Type B pancreatic cell (in vitro differentiated cells): ENCODE results near the gene LAMA5. TPM values are rescaled to one million over a fixed set of nuclear protein-coding genes. Genes with fewer than 3 reads are reported as not detected.

Experiments used
- DNase-seq: peaks from one replicate; pipeline ENCODE4 v3.0.0; 2021; ENCODE audit warnings: mixed read lengths; ENCODE audit not compliant: unreplicated experiment; ENCODE audit errors: extremely low spot score
- H3K27ac Mint-ChIP-seq: 2 replicates; pipeline ENCODE4 v1.8.0; 2021; ENCODE audit warnings: mild to moderate bottlenecking, mixed read lengths
- H3K27me3 Mint-ChIP-seq: 2 replicates; pipeline ENCODE4 v1.8.0; 2021; ENCODE audit warnings: mixed read lengths
- H3K36me3 Mint-ChIP-seq: 2 replicates; pipeline ENCODE4 v1.8.0; 2021; ENCODE audit warnings: mixed read lengths
- H3K4me1 Mint-ChIP-seq: one replicate; pipeline ENCODE4 v1.8.0; 2021; ENCODE audit warnings: mixed read lengths; ENCODE audit not compliant: unreplicated experiment
- H3K4me3 Mint-ChIP-seq: 2 replicates; pipeline ENCODE4 v1.8.0; 2021; ENCODE audit warnings: mild to moderate bottlenecking, mixed read lengths
- H3K9me3 Mint-ChIP-seq: 2 replicates; pipeline ENCODE4 v1.8.0; 2021; ENCODE audit warnings: mixed read lengths
- total RNA-seq: library from RNA; stranded (reverse); gene quantifications from 2 replicates; pipeline ENCODE4 v1.2.1, GENCODE V29; 2021; ENCODE audit warnings: low replicate concordance
- TF ChIP-seq, protein P1 (sequence below): fragments of 200-600 bp; sonication (generic); conservative IDR thresholded peaks from 2 replicates; pipeline ENCODE4 v1.5.0; 2021; ENCODE audit warnings: antibody characterized with exemption, mild to moderate bottlenecking

Gene LAMA5
- total RNA-seq, 1 donor from 2014 or later, result 246 TPM

GRCh38 chr20:62304331-62305148 lies 62.6 kb downstream of the LAMA5 start:
- H3K27me3 Mint-ChIP-seq, result no peaks in the 10 kb centered on the region
- TF ChIP-seq, protein P1, sequence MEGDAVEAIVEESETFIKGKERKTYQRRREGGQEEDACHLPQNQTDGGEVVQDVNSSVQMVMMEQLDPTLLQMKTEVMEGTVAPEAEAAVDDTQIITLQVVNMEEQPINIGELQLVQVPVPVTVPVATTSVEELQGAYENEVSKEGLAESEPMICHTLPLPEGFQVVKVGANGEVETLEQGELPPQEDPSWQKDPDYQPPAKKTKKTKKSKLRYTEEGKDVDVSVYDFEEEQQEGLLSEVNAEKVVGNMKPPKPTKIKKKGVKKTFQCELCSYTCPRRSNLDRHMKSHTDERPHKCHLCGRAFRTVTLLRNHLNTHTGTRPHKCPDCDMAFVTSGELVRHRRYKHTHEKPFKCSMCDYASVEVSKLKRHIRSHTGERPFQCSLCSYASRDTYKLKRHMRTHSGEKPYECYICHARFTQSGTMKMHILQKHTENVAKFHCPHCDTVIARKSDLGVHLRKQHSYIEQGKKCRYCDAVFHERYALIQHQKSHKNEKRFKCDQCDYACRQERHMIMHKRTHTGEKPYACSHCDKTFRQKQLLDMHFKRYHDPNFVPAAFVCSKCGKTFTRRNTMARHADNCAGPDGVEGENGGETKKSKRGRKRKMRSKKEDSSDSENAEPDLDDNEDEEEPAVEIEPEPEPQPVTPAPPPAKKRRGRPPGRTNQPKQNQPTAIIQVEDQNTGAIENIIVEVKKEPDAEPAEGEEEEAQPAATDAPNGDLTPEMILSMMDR, result no peak
- DNase-seq, result no peak
- peak overlapping the region; percentile 96 for H3K4me3 Mint-ChIP-seq
- peak overlapping the region; percentile 98 for H3K27ac Mint-ChIP-seq
- no peaks in the 10 kb centered on the region for H3K9me3 Mint-ChIP-seq
- peaks cover 3% of the 10 kb centered on the region for H3K36me3 Mint-ChIP-seq
- H3K4me1 Mint-ChIP-seq, result no peaks in the 10 kb centered on the region

DNA sequence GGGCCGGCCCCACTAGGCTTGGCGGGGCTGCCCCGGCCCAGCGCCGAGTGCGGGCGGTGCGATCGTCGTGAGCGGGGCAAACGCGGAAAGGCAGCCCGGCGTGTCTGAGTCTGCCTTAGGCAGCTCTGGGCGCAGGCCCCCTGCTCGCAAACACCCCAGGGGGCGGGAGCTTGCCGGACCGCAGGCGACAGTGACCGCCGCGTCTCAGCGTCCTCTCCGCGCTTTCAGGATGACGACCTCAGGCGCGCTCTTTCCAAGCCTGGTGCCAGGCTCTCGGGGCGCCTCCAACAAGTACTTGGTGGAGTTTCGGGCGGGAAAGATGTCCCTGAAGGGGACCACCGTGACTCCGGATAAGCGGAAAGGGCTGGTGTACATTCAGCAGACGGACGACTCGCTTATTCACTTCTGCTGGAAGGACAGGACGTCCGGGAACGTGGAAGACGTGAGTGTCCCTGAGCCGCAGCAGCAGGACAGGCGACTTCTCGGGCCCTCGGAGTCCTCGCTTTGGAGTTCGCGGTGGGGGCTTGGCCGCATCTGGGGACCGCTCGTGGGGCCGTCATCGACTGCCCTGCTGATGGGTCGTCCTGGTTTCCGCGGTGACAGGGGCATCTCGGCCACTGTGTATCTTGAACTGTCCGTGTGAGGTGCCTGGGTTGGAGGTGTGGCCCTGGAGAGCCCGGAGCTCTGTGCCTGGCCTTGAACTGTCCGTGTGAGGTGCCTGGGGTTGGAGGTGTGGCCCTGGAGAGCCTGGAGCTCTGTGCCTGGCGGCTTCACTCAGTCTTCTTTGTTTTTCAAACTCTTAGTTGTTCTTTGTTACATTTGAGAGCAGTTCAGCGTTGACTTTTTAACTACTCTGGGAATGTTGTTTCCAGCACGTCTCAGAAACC lies 63.5 kb downstream of the LAMA5 start:
- no peak for DNase-seq
- no peaks in the 10 kb centered on the region for H3K4me1 Mint-ChIP-seq
- TF ChIP-seq, protein P1, result no peak
- no peaks in the 10 kb centered on the region for H3K9me3 Mint-ChIP-seq
- no peaks in the 10 kb centered on the region for H3K27me3 Mint-ChIP-seq
- peak overlapping the region; percentile 98 for H3K27ac Mint-ChIP-seq
- H3K4me3 Mint-ChIP-seq, result peak overlapping the region; percentile 96
- H3K36me3 Mint-ChIP-seq, result peaks cover 3% of the 10 kb centered on the region

DNA sequence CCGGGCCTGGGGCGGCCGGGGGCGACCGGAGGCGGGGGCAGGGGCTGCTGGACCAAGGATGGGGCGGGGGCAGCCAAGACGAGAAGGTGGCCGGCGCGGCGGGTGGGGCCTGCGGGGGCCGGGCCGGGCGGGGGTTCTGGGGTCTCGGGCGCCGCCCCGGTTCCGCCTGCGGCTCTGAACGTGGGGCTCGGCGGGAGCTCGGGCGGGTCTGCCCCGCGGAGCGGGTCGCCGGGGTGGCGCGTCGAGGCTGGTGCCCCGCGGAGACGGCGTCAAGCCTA lies 64.1 kb downstream of the LAMA5 start:
- H3K27ac Mint-ChIP-seq, result peak overlapping the region; percentile 99
- no peaks in the 10 kb centered on the region for H3K9me3 Mint-ChIP-seq

GRCh38 chr20:62302341-62303061 lies 64.6 kb downstream of the LAMA5 start, which contains the start of gene ADRM1:
Gene ADRM1, plus strand, starts transcription at chr20:62302997. Its CDS starts 572 bp downstream, at chr20:62303569.
- Mint-ChIP-seq H3K9me3 (no peaks in the 10 kb centered on the region), H3K27me3 (no peaks in the 10 kb centered on the region), H3K27ac (peak within 1 kb of the TSS; percentile 99), H3K36me3 (peaks cover 3% of the 10 kb centered on the region), H3K4me3 (peak within 1 kb of the TSS; percentile 96), H3K4me1 (no peaks in the 10 kb centered on the region)
- peak; percentile 99 for DNase-seq
- TF ChIP-seq, protein P1, result peak; percentile 89

More for the DNA sequence above, 64.1 kb downstream of the LAMA5 start:
- peak overlapping the region; percentile 96 for H3K4me3 Mint-ChIP-seq
- H3K36me3 Mint-ChIP-seq, result peaks cover 3% of the 10 kb centered on the region
- H3K27me3 Mint-ChIP-seq, result no peaks in the 10 kb centered on the region
- TF ChIP-seq, protein P1, result no peak
- DNase-seq, result no peak
- no peaks in the 10 kb centered on the region for H3K4me1 Mint-ChIP-seq

DNA sequence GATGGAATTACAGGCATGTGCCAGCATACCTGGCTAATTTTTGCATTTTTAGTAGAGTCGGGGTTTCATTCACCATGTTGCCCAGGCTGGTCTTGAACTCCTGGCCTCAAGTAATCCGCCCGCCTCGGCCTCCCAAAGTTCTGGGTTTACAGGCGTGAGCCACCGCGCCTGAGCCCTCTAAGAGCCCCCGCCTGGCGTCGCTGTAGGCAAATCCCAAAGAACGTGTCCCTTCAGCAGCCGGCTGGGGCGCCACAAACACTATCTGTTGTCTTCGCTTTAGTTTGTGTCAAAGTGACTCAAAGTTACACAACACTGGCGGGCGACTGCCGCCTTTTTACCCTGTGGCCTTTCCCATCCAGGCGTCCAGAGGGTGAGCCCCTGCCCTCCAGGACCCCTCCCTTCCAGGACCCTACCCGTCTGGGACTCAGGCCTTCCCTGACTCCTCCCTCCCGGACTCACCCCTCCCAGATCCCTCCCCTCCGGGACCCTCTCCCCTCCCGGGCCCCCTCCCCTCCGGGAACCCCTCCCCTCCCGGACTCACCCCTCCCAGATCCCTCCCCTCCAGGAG lies 65.3 kb downstream of the LAMA5 start:
- H3K36me3 Mint-ChIP-seq, result peaks cover 3% of the 10 kb centered on the region
- TF ChIP-seq, protein P1, result peak; percentile 84
- H3K9me3 Mint-ChIP-seq, result no peaks in the 10 kb centered on the region
- peak overlapping the region; percentile 99 for H3K27ac Mint-ChIP-seq
- DNase-seq, result peak; percentile 87
- no peaks in the 10 kb centered on the region for H3K4me1 Mint-ChIP-seq
- no peaks in the 10 kb centered on the region for H3K27me3 Mint-ChIP-seq
- peak overlapping the region; percentile 93 for H3K4me3 Mint-ChIP-seq
